ENCODE results near the gene PKN3. TPM values are rescaled to one million over a fixed set of nuclear protein-coding genes. Genes with fewer than 3 reads are reported as not detected.
A peak's percentile ranks its signal among the peaks of the same experiment; 100 is the strongest.

The PKN3 gene
- total and polyA plus RNA-seq, 2 of the 13 experiments (the other 11 are each of a cell fraction or from before 2014, with no cell fraction given) = 10.5 to 13.2 TPM

- FAIRE-seq = no peak
- no peak overlapping the region for H3K9ac ChIP-seq (ENCODE audit: insufficient read depth, low read depth, low read length)
- in situ Hi-C loops (cut with HindIII; ENCODE audit: extremely low pct_ligation_motif_present, low pct_unique_long_range_greater_than_20kb) (no loop called here), intact Hi-C loops (cut with micrococcal nuclease; ENCODE audit: unreplicated experiment) (no loop called here)
- WGBS (ENCODE audit: low lambda C conversion rate) = 96% methylated on average over 8 of the region's 8 CpGs
- H3K4me1 ChIP-seq (ENCODE audit: insufficient read depth, low read length) = peaks cover 9% of the 10 kb centered on the region
- POLR2A ChIA-PET = interaction anchor here (1.0 kb wide), 1 partner anchor 17 kb away, joined by 3 read pairs; the partner anchor contains the start of gene ZDHHC12
- ATAC-seq = no peak
- H3K9me3 ChIP-seq (ENCODE audit: low read length) = no peaks in the 10 kb centered on the region
- peaks cover 8% of the 10 kb centered on the region for H3K79me2 ChIP-seq (ENCODE audit: insufficient read depth, low read length)
- no peaks in the 10 kb centered on the region for H3K27me3 ChIP-seq (ENCODE audit: control insufficient read depth in 1 of 2, insufficient read depth in 2 of 2, low read length in 2 of 2)
- CTCF ChIA-PET (ENCODE audit: low intra/inter-chr PET ratio, low total read pairs) = no interaction called here
- no peak overlapping the region for H3K4me3 ChIP-seq (replicated peaks in 1 of 3; ENCODE audit: insufficient read depth in 1 of 3, low read depth in 2 of 3, low read length in 3 of 3)
- no peak for TF ChIP-seq HMGA1 (CRISPR knock-in tag; conservative IDR thresholded peaks at IDR 0.05)
- peak; percentile 53; the same call in 1 of the 2 replicates for TF ChIP-seq ZNF629 (CRISPR knock-in tag; conservative IDR thresholded peaks at IDR 0.05)
- no peak for TF ChIP-seq MYC (CRISPR knock-in tag; IDR thresholded peaks at IDR 0.05; ENCODE audit: borderline replicate concordance)
- no peak for TF ChIP-seq IRF2 (CRISPR knock-in tag; IDR thresholded peaks at IDR 0.05)
- no peaks in the 10 kb centered on the region for H4K20me1 ChIP-seq (ENCODE audit: insufficient read depth, low read length)
- BruUV-seq (replicated peaks) = no TSS peak
- H3K36me3 ChIP-seq (replicated peaks in 1 of 2; ENCODE audit: control insufficient read depth in 1 of 2, insufficient read depth in 2 of 2, low read length in 2 of 2) = peaks cover 4 to 12% of the 10 kb centered on the region in 2 experiments; a peak in 4 of 5 replicates
- no peak overlapping the region for H2AFZ ChIP-seq (ENCODE audit: low read length)
- no peak overlapping the region for H3K27ac ChIP-seq (ENCODE audit: extremely low read length, insufficient read depth, low read length)
- no peak overlapping the region for H3K4me2 ChIP-seq (ENCODE audit: low read depth, low read length)
- no peak for DNase-seq (ENCODE audit: low spot score)
These were observed 5.1 kb downstream of the PKN3 start for GRCh38 chr9:128707446-128707845.

GRCh38 chr9:128712451-128713410, 10.4 kb downstream of the PKN3 start:
- Histone ChIP-seq H3K4me3 (replicated peaks in 1 of 3; ENCODE audit: insufficient read depth in 1 of 3, low read depth in 2 of 3, low read length in 3 of 3) (no peak overlapping the region), H3K27me3 (ENCODE audit: control insufficient read depth in 1 of 2, insufficient read depth in 2 of 2, low read length in 2 of 2) (no peaks in the 10 kb centered on the region), H3K9ac (ENCODE audit: insufficient read depth, low read depth, low read length) (no peak overlapping the region), H4K20me1 (ENCODE audit: insufficient read depth, low read length) (no peaks in the 10 kb centered on the region), H3K27ac (ENCODE audit: extremely low read length, insufficient read depth, low read length) (no peak overlapping the region), H3K4me2 (ENCODE audit: low read depth, low read length) (no peak overlapping the region), H3K4me1 (ENCODE audit: insufficient read depth, low read length) (peaks cover under 1% of the 10 kb centered on the region; the same call in 1 of the 2 replicates), H3K9me3 (ENCODE audit: low read length) (no peaks in the 10 kb centered on the region), H3K79me2 (ENCODE audit: insufficient read depth, low read length) (no peaks in the 10 kb centered on the region), H3K36me3 (replicated peaks in 1 of 2; ENCODE audit: control insufficient read depth in 1 of 2, insufficient read depth in 2 of 2, low read length in 2 of 2) (peaks cover 7 to 19% of the 10 kb centered on the region in 2 experiments; a peak in 3 of 5 replicates), H2AFZ (ENCODE audit: low read length) (no peak overlapping the region)
- in situ Hi-C loops (cut with HindIII; ENCODE audit: extremely low pct_ligation_motif_present, low pct_unique_long_range_greater_than_20kb) (no loop called here), intact Hi-C loops (cut with micrococcal nuclease; ENCODE audit: unreplicated experiment) (no loop called here)
- BruUV-seq (replicated peaks) = no TSS peak
- peak; percentile 21; the same call in 2 of the 3 replicates for ATAC-seq
- ChIA-PET CTCF (ENCODE audit: low intra/inter-chr PET ratio, low total read pairs) (no interaction called here), POLR2A (no interaction called here)
- no peak for DNase-seq (ENCODE audit: low spot score)
- 94% methylated on average over 17 of the region's 26 CpGs for WGBS (ENCODE audit: low lambda C conversion rate)
- no peak for FAIRE-seq
- no peak for TF ChIP-seq PRDM4 (CRISPR knock-in tag; IDR thresholded peaks at IDR 0.05; ENCODE audit: borderline replicate concordance)
- peak; percentile 58 for TF ChIP-seq AGO2 (optimal IDR thresholded peaks at IDR 0.05; ENCODE audit: low read depth, low read length)
- no peak for TF ChIP-seq TBX2 (CRISPR knock-in tag; IDR thresholded peaks at IDR 0.05; ENCODE audit: borderline replicate concordance)
- no peak for TF ChIP-seq REXO4 (CRISPR knock-in tag; IDR thresholded peaks at IDR 0.05; ENCODE audit: borderline replicate concordance)
- no peak for TF ChIP-seq HNRNPLL (IDR thresholded peaks at IDR 0.05; ENCODE audit: low read depth, low read length, poor library complexity, severe bottlenecking)
- TF ChIP-seq, protein P1, sequence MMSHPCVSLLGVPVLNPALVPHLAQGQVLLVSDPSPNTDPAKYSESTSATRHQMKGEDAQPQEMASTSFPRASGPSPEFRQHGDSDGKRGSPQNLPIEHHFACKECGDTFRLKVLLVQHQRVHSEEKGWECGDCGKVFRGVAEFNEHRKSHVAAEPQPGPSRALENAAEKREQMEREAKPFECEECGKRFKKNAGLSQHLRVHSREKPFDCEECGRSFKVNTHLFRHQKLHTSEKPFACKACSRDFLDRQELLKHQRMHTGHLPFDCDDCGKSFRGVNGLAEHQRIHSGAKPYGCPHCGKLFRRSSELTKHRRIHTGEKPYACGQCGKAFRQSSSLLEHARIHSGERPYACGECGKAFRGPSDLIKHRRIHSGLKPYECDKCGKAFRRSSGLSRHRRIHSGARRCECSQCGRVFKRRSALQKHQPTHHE (CRISPR knock-in tag; IDR thresholded peaks at IDR 0.05; ENCODE audit: borderline replicate concordance) = no peak
